Dedifferentiated amniotic fluid mesenchymal stem cell (primary cell): ENCODE data around the gene PLP1.
A peak's percentile ranks its signal among the peaks of the same experiment; 100 is the strongest.
"Not testable (repeated sequence)": the region's sequence is repeated elsewhere in the genome, so short reads cannot be mapped to it uniquely, and the experiment has no call there.

Source experiments
- DNase-seq: peaks from one replicate; pipeline ENCODE4 v3.0.0-alpha.2; 2016; ENCODE audit errors: extremely low spot score

PLP1 gene

DNA sequence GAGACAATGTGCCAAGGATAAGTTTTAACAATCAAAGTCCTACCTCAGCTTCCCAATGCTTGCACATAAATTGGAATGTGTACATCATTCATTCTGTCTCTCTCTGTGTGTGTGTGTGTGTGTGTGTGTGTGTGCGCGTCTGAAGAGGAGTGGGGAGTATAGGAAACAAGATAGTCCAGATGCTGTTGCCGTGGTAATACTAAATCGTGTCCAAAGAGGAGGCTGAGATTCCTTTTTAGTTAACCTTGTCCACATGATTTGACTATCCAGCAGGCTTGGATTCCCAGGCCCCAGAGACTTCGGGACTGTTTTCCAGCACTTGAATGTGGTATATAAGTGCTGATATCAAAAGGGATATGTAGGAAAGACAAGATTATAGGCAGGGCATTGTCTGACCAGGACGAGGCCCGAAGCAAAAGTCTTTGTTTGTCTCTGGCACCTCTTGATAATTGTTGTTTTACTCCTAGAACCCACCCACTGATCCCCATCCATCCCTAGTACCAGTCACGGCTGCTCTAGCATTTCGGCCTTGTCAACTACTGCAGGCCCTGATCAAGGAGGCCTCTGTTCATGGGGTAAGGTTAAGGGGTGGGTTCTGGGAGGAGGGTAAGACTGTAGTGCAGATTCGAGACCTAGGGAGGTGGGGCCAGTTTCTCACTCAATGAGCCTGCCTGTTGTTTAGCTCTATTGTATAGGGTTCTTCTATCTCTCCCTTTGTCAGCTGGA, 3.9 kb downstream of the PLP1 start:
- DNase-seq = no peak

DNA sequence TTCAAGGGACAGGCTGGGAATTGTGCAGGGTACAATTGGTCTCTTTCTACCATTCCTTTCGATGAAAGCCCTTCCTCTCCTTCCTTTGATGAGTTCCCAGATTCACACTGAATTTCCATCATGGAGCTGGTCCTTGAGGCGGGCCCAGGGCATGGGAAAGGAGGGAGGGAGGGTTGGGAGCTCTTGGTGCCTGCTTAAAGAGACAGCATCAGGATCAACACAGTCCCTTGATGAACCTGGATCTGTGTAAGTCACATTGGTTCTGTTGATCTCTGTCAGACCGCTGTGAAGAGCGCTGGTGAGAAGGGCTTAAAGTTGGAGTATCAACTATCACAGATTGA, 4.4 kb downstream of the PLP1 start:
- no peak for DNase-seq

DNA sequence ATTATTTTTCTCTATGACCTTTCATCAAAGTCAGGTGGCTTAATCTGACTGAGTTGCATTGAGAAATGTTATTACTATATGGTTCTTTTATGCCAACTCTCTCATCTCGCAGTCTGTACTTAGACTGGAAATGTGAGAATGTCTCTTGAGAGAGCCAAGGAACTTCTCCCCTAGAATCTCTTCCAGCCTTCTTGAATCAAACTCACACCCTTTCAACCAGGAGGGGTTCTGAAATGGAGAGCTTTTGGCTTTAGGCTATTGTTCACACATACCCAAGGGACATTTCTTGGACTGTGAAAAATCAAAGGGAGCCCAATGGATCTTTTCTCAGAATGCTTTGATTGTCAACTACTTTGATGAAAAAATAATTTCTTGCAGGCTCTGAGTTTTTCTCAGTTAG, 5.1 kb downstream of the PLP1 start:
- DNase-seq = no peak

DNA sequence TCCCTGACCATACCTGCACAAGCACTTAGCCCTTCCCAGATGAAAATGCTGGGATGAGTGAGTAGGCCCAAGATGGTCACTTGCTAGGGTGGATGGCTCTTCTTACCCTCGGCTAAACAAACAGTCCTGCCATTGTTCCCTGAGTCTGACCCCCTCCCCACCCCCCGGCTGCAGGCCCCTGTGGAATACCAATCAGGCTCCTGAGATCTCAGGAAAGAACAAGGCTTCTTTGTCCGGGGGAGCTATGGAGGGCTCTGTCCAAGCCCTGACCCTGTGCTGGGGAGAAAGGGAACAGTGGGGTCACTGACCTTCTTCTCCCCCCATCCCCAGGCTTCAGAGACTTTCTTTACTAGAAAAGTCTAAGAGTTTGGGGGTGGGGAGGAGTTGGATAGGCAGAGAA, 6.0 kb downstream of the PLP1 start:
- no peak for DNase-seq

DNA sequence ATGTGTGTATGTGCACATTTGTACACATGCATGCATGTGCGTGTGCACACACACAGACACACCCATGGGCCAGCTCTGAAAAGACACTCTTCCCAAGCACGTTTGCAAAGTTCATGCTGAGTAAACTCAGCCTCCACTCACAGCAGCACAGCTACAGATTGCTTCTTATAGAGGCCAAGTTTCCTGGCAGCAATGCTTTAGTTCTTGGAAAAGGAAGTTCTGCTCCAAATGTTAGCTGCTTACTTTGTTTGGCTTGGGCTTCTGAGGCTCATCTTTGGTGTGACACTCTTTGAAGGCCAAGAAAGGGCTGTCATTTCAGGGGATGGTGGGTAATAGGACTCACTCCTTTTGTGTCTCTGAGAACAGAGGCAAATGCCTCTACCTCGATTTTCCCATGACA, 6.6 kb downstream of the PLP1 start:
- no peak for DNase-seq

DNA sequence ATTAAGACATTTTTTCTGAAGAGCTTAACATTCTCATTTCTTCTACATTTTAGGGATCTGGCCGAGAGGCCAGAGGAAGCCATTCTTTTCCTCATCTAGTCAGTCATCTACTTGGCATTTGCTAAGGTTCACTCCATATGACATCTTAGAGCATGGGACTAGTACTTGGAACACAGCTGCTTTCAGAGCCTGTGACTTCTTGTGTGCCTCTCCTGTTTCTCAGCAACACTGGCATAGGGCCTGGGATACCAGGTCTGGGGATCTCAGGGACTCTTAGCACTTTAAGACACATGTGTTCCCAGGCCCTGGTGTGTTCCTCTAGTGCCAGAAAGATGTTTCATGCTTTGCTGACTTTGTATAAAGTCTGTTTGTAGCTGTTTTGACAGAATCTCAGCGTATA, 7.3 kb downstream of the PLP1 start:
- DNase-seq = no peak

DNA sequence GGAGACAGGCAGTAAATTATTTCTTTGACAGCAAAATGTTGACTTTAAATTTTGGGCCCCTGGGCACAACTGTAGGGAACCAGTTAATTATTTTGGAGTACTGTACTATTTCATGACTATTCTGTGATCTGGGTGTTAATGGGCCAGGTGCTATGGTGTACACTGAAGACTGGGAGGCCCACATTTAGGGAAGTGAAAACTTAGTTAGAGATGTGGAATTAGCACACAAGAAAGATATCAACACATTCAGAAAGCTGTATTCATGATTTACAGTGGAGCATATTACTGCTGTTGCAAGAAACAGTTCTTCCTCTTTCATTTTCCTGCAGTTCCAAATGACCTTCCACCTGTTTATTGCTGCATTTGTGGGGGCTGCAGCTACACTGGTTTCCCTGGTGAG, 12.4 kb downstream of the PLP1 start:
- no peak for DNase-seq

DNA sequence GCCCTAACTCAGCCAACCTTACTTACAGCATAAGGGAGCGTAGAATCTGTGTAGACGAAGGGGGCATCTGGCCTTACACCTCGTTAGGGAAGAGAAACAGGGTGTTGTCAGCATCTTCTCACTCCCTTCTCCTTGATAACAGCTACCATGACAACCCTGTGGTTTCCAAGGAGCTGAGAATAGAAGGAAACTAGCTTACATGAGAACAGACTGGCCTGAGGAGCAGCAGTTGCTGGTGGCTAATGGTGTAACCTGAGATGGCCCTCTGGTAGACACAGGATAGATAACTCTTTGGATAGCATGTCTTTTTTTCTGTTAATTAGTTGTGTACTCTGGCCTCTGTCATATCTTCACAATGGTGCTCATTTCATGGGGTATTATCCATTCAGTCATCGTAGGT, 14.6 kb downstream of the PLP1 start:
- no peak for DNase-seq

DNA sequence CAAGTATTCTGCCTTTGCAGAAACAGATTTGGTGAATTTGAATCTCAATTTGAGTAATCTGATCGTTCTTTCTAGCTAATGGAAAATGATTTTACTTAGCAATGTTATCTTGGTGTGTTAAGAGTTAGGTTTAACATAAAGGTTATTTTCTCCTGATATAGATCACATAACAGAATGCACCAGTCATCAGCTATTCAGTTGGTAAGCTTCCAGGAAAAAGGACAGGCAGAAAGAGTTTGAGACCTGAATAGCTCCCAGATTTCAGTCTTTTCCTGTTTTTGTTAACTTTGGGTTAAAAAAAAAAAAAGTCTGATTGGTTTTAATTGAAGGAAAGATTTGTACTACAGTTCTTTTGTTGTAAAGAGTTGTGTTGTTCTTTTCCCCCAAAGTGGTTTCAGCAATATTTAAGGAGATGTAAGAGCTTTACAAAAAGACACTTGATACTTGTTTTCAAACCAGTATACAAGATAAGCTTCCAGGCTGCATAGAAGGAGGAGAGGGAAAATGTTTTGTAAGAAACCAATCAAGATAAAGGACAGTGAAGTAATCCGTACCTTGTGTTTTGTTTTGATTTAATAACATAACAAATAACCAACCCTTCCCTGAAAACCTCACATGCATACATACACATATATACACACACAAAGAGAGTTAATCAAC, 15.3 kb downstream of the PLP1 start:
- no peak for DNase-seq

DNA sequence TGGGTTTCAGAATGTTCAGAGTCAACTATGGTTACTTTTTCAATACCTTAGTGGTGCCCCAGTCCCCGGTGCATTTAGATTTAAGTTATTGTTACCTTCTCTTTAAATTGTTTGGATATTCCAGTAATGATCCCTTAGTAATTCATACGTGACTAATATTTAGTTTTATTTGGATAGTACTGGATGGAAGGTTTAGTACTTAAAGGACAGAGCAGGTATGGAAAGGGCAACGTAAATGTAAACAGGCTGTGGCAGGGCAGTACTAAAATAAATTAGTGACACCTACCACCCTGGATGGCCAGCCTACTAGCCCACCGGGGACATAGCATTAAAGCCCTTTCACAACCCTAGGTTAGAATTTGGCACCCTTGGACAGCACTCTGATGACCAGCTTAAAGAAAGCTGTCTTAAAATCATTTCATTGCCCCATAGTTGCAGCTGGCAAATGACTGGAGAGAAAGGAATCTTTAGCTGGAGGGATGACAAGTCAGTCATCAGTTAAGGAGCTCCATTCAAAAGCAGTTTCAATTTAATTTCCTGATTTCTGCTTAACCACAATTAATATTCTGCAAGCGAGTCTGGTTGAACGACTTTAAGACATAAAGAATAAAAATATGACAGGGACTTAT, 16.4 kb downstream of the PLP1 start:
- peak; percentile 66 for DNase-seq

DNA sequence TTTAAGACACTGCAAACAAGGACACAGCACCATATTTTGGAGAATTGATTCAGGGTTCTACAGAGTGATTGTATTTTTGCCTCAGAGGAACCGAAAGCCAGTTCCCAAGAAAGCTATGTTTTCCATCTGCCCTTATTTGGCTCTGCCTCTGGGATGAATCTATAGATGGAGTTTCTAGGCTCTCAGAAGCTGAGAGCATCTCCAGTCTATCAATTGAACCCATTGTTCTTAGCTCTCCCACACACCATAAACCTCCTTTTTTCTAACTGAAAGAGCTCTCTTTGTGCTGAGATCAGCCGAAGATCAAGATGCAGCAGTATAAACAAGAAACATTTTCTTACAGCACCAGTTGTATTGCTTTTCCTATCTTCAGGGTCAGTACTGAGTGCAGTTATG, 16.9 kb downstream of the PLP1 start:
- DNase-seq = no peak

DNA sequence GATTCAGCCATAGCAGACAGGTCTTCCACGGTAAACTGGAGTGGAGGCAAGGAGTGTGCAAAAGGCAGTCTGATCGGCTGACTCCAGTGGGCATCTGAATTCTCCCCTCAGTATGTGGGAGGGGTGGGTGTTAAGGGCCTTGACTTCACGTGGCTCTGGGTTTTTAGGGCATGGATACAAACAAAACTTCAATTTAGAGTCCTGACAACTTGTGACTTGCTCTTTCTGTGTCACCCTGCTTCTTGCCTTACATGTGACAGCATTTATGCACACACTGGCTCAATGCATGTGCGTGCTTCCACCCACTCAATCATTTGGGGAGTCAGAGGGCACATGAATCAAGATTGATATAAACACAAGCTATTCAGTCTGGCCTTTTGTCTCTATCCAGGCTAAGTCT, 17.5 kb downstream of the PLP1 start:
- DNase-seq = no peak

DNA sequence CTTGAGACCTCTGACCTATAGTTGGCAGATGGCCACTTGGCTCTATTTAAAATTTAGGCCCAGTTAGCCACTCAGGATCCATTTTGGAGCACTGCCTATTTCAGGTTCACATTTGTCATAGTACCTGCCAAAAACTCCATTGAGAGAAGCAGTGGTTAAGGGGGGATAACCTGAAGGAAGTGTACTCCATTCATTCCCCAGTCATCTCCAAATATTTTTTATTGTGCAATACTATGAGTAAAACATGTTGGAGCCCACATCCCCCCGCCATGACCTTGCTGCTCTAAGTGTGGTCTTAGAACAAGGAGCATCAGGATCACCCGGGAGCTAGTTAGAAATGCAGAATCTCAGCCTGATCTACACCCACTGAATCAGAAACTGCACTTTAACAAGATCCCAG, 21.1 kb downstream of the PLP1 start:
- DNase-seq = no peak

DNA sequence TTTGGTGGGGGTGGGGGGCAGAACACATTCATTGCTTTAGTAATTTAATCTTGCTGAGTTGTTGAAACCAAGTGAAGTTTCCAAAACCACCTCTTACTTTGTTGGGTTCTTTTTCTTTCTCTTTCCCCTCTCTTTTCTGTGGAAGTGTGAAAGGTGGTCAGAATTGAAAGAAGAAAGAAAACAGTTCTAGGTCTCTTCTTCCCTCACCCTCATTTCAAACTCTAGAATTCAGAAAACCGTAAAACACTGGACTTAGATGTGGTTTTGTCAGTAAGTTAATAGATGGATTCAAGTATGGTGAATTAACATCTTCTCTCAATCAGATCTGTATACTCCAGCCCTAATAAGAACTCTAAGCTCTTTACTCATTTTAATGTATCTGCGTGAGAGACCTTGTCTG, 23.7 kb downstream of the PLP1 start:
- no peak for DNase-seq

DNA sequence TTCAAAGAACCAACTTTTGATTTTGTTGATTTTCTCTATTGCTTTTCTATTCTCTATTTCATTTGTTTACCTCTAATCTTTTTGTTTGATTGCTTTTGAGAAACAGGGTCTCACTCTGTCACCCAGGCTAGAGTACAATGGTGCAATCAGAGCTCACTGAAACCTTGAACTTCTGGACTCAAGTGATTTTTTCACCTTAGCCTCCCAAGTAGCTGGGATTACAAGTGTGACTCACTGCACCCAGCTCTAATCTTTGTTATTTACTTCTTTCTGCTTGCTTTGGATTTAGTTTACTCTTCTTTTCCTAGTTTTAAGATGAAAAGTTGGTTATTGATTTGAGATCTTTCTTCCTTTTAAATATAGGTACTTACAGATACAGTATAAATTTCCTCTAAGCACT, 29.2 kb downstream of the PLP1 start:
- DNase-seq = no peak

DNA sequence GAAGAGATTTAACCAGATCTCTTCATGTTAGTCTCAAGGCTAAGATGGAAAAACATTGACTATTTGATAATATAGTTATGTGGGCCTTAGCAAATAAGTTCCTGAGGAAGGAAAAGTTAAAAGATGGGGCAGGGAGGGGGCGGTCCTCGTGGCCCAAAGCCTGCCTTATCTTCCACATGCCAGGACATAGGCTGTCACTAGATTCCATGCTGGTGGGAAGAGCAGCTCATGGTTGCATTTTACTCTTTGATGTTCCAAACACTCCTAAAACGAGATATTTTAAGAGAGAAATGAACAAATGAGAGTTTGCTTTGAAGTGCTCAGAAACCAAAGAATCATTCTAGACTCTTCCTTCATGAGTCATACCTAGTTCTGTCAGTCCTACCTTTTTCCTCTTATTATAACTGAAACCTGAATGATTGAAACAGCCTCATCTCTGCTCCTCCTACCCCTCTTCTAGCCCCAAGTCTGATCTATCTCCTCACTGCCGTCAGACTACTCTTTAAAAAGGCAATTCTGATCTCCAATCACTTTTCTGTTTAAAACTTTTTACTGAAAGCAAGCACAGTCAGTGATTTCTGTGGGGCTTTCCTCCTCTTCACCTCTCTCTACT, 30.3 kb downstream of the PLP1 start:
- no peak for DNase-seq

DNA sequence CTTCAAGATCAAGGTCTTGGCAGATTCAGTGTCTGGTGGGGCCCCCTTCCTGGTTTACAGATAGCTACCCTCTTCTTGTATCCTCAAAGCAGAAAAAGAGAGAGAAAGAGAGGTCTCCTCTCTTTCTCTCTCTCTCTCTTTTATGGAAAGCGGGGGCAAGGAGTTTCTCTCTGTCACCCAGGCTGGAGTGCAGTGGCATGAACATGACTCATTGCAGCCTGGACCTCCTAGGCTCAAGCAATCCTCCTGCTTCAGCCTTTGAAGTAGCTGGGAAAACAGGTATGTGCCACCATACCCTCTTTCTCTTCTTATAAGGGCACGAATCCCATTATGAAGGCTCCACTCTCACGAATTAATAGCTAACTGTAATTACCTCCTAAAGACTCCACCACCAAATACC, 35.2 kb downstream of the PLP1 start:
- DNase-seq = no peak

DNA sequence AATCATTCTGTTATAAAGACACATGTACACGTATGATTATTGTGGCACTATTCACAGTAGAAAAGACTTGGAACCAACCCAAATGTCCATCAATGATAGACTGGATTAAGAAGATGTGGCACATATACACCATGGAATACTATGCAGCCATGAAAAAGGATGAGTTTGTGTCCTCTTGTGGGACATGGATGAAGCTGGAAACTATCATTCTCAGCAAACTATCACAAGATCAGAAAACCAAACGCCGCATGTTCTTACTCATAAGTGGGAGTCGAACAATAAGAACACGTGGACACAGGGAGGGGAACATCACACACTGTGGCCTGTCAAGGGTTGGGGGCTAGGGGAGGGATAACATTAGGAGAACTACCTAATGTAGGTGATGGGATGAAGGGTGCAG, 40.5 kb downstream of the PLP1 start:
- DNase-seq = not testable (repeated sequence)

DNA sequence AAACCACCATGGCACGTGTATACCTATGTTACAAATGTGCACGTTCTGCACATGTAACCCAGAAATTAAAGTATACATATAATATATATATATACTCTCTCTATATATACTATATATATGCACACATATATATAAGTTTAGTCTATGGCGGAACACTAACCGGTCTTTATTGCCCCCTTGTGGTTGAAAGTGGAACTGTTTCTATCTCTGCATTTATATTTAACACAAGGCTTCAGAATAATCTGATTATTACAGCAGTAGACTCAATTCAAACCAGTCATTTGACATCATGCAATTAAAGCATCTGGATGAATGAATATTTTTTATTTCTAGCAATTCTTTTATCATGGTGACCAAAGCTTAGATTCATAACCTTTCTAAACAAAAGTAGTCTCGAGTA, 40.9 kb downstream of the PLP1 start:
- DNase-seq = peak; percentile 35

DNA sequence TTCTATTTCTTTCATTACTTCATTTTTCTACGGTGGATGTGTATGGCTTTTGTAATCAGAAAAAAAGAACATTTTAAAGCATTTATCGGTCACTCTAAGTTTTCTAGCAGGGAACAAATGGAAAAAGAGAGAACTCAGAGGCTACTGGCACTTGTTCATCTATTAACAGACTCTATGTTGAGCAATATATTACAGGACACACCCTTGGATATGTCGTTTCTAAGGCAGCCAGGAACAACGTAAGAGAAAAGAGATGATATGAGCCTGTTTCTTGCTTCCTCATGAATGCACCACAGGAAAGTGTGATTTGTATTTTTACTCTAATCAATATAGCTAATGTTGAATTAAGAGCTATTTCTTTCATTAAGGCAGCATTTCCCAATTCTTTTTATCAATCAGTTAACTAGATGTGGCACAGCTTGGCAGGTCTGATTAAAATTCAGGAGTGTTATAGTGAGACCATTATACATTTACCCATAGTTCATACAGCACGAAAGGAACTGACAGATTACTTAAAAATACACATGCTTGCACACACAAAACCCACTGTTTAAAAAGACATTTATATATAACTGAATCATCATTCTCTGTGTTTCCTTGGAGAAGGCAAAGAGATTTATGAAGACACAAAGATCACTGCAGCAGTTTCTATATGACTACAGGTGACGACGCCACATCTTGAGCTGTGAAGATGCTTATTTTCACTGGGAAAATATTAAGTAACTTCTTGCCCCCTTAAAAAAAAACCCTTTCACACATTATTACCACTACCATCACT, 42.4 kb downstream of the PLP1 start:
- no peak for DNase-seq

DNA sequence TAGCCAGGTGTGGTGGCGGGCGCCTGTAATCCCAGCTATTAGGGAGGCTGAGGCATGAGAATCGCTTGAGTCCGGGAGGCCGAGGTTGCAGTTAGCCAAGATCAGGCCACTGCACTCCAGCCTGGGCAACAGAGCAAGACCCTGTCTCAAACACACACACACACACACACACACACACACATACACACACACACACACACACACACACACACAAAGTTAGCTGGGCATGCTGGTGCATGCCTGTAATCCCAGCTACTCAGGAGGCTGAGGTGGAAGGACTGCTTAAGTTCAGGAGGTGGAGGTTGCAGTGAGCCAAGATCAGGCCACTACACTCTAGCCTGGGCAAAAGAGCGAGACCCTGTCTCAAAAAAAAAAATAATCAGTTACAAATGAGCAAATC, 44.2 kb downstream of the PLP1 start:
- not testable (repeated sequence) for DNase-seq

DNA sequence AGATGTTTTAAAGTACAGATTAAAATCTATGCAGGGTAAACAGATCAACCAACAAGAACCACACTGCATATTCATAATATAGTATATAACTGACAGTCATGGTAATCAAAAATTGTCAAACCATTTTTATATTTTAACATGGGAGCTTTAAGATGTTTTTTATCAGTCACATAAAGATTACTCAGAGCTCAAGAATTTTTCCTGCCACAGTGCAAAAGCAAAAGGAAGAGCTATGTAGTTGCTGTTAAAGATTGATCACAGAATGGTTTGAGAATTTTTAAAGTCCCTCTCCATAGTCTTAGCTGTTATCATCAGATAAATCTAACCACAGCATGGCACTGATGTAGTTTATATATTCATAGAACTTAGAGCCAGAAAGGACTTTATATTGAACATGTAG, 47.0 kb downstream of the PLP1 start:
- DNase-seq = no peak
